HepG2 (cell line): ENCODE results near the gene AP2A2. TPM values are rescaled to one million over a fixed set of nuclear protein-coding genes. Genes with fewer than 3 reads are reported as not detected.

ENCODE experiments used
- ATAC-seq: fragments of 200-7000 bp; cut with Tn5 transposase; 3 replicates; pipeline ENCODE4 v1.9.1; 2020; ENCODE audit warnings: mild to moderate bottlenecking, moderate library complexity
- BruUV-seq: library from RNA; stranded (reverse); fragments of 400-500 nt; replicated peaks from 2 replicates; lab custom pipeline; 2021; lab: Mats Ljungman, UMichigan
- CTCF ChIA-PET: fragments of 300-600 bp; formaldehyde crosslinking; extraction: SDS; loops from one replicate; lab custom pipeline; 2021; ENCODE audit warnings: low total read pairs, inconsistent platforms, low intra/inter-chr PET ratio; lab: Yijun Ruan, JAX
- POLR2A ChIA-PET: fragments of 350-600 bp; sonication (Branson Sonifier 250); formaldehyde crosslinking; loops from one replicate; lab custom pipeline; 2020; ENCODE audit warnings: antibody characterized with exemption, inconsistent platforms; lab: Yijun Ruan, JAX
- DNase-seq: peaks from one replicate; pipeline ENCODE4 v3.0.0-alpha.2; 2015; ENCODE audit warnings: low spot score
- FAIRE-seq: peaks from 3 replicates; lab custom pipeline; 2011; peaks lifted over from hg19 to GRCh38; lab: Jason Lieb, UNC
- H2AFZ ChIP-seq: one replicate; pipeline ENCODE4 v1.6.1; 2011; ENCODE audit warnings: low read length, inconsistent platforms
- H3K27ac ChIP-seq: fragments of 300-600 bp; 3 replicates; pipeline ENCODE4 v1.8.0; 2011; ENCODE audit warnings: mixed run types, mild to moderate bottlenecking, mixed read lengths, low read length, inconsistent platforms; ENCODE audit not compliant: insufficient read depth; ENCODE audit errors: extremely low read length
- H3K27me3 ChIP-seq, 2 experiments: fragments of 200-600 bp in 1 of 2; 2 replicates in 1 of 2; 3 replicates in 1 of 2; pipeline versions ENCODE4 v1.6.0 to v1.8.0; 2011; ENCODE audit warnings: low read length in 2 of 2, mild to moderate bottlenecking in 2 of 2, moderate library complexity in 2 of 2, inconsistent platforms in 1 of 2; ENCODE audit not compliant: insufficient read depth in 2 of 2, control insufficient read depth in 1 of 2
- H3K36me3 ChIP-seq, 2 experiments: fragments of 200-600 bp in 1 of 2; replicated peaks in 1 of 2; 2 replicates in 1 of 2; 3 replicates in 1 of 2; pipeline versions ENCODE4 v1.5.1 to v1.8.0; 2011; ENCODE audit warnings: low read length in 2 of 2, inconsistent platforms in 1 of 2; ENCODE audit not compliant: insufficient read depth in 2 of 2, control insufficient read depth in 1 of 2
- H3K4me1 ChIP-seq: 2 replicates; pipeline ENCODE4 v1.5.1; 2012; ENCODE audit warnings: low read length, inconsistent platforms; ENCODE audit not compliant: insufficient read depth
- H3K4me2 ChIP-seq: 2 replicates; pipeline ENCODE4 v1.6.0; 2011; ENCODE audit warnings: low read depth, low read length, inconsistent platforms
- H3K4me3 ChIP-seq, 3 experiments: fragments of 200-600 bp in 1 of 3; sonication (generic), shearing (Covaris generic) in 1 of 3; replicated peaks in 1 of 3; 2 replicates each; pipeline ENCODE4 v1.5.1; 2011 to 2016; ENCODE audit warnings: low read length in 3 of 3, inconsistent platforms in 2 of 3, low read depth in 2 of 3, mild to moderate bottlenecking in 2 of 3, control low read depth in 1 of 3, mixed read lengths in 1 of 3; ENCODE audit not compliant: insufficient read depth in 1 of 3
- H3K79me2 ChIP-seq: one replicate; pipeline ENCODE4 v1.6.1; 2011; ENCODE audit warnings: low read length, inconsistent platforms; ENCODE audit not compliant: insufficient read depth
- H3K9ac ChIP-seq: 2 replicates; pipeline ENCODE4 v1.6.0; 2011; ENCODE audit warnings: mild to moderate bottlenecking, low read depth, low read length, inconsistent platforms; ENCODE audit not compliant: insufficient read depth
- H3K9me3 ChIP-seq: 2 replicates; pipeline ENCODE4 v1.5.1; 2012; ENCODE audit warnings: mild to moderate bottlenecking, low read length
- H4K20me1 ChIP-seq: 2 replicates; pipeline ENCODE4 v1.6.0; 2011; ENCODE audit warnings: inconsistent platforms, mild to moderate bottlenecking, low read length, moderate library complexity; ENCODE audit not compliant: insufficient read depth
- GFI1 ChIP-seq: sonication (generic); formaldehyde crosslinking; IDR thresholded peaks from 2 replicates; pipeline ENCODE4 v1.5.0; 2020; ENCODE audit warnings: missing genetic modification reagents, mild to moderate bottlenecking, borderline replicate concordance
- YEATS4 ChIP-seq: sonication (generic); formaldehyde crosslinking; IDR thresholded peaks from 2 replicates; pipeline ENCODE4 v1.4.0; 2020; ENCODE audit warnings: missing genetic modification reagents, borderline replicate concordance
- WGBS: methylation state at CpG from one replicate; pipeline ENCODE4 v1.1.6; 2017; ENCODE audit warnings: low lambda C conversion rate; 5-methylcytosine and 5-hydroxymethylcytosine counted together
- in situ Hi-C: cut with HindIII; loops from 2 replicates; pipeline ENCODE4 v1.10.0; 2017; ENCODE audit warnings: low pct_unique_long_range_greater_than_20kb; ENCODE audit not compliant: extremely low pct_ligation_motif_present
- intact Hi-C: fragments of 100-400 bp; cut with micrococcal nuclease; formaldehyde crosslinking; loops from one replicate; pipeline ENCODE4 v1.10.0; 2022; ENCODE audit not compliant: unreplicated experiment
- polyA plus RNA-seq, 8 experiments: library from polyadenylated mRNA; depleted of rRNA in 3 of 8; stranded (reverse) in 7 of 8; unstranded in 1 of 8; fragments of >200 nt; fragmentation: Illumina TruSeq in 4 of 8; extraction: Trizol in 4 of 8; gene quantifications; 2 replicates each; pipeline versions ENCODE4 v1.2.1 to v1.2.3, GENCODE V29; 2011 to 2016; ENCODE audit warnings: low read depth in 4 of 8, missing spikeins in 1 of 8, mixed read lengths in 1 of 8; ENCODE audit not compliant: insufficient read depth in 1 of 8
- total RNA-seq, 5 experiments: library from RNA; depleted of rRNA; stranded (reverse); fragments of >200 nt; fragmentation: Illumina TruSeq; extraction: Trizol; gene quantifications; 2 replicates each; pipeline ENCODE4 v1.2.3, GENCODE V29; 2016; ENCODE audit warnings: low read depth in 1 of 5
- TF ChIP-seq, protein P1 (sequence below): sonication (generic); formaldehyde crosslinking; IDR thresholded peaks from 2 replicates; pipeline ENCODE4 v1.5.0; 2020; ENCODE audit warnings: mild to moderate bottlenecking, missing genetic modification reagents

AP2A2 gene
- total and polyA plus RNA-seq, 2 of the 13 experiments (the other 11 are each of a cell fraction or from before 2014, with no cell fraction given) = 25.7 to 75.7 TPM

DNA sequence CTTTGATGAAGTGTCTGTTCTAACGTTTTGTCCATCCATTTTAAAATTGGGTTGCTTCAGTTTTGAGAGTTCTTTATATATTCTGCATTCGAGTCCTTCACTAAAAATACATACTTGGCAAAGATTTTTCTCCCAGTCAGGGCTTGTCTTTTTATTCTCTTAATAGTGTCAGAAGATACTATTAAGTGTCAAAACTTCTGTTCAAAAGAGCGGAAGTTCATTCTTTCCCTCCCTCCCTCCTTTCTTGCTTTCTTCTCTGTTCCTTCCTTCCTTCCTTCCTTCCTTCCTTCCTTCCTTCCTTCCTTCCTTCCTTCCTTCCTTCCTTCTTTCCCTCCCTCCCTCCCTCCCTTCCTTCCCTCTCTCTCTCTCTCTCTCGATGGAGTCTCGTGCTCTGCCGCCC lies 118.5 kb downstream of the AP2A2 start:
- no peaks in the 10 kb centered on the region for H3K36me3 ChIP-seq
- WGBS = 28% methylated on average over 6 of the region's 6 CpGs
- no peak overlapping the region for H3K4me2 ChIP-seq
- no peaks in the 10 kb centered on the region for H3K79me2 ChIP-seq
- H3K4me1 ChIP-seq = peaks cover 9% of the 10 kb centered on the region
- intact Hi-C loops (no loop called here), in situ Hi-C loops (no loop called here)
- H3K9me3 ChIP-seq = no peaks in the 10 kb centered on the region
- CTCF ChIA-PET = no interaction called here
- H3K27me3 ChIP-seq = peaks cover 13 to 82% of the 10 kb centered on the region in 2 experiments
- FAIRE-seq (no peak), ATAC-seq (no peak)
- H2AFZ ChIP-seq = no peak overlapping the region
- no peak for TF ChIP-seq YEATS4 (CRISPR knock-in tag)
- TF ChIP-seq, protein P1, sequence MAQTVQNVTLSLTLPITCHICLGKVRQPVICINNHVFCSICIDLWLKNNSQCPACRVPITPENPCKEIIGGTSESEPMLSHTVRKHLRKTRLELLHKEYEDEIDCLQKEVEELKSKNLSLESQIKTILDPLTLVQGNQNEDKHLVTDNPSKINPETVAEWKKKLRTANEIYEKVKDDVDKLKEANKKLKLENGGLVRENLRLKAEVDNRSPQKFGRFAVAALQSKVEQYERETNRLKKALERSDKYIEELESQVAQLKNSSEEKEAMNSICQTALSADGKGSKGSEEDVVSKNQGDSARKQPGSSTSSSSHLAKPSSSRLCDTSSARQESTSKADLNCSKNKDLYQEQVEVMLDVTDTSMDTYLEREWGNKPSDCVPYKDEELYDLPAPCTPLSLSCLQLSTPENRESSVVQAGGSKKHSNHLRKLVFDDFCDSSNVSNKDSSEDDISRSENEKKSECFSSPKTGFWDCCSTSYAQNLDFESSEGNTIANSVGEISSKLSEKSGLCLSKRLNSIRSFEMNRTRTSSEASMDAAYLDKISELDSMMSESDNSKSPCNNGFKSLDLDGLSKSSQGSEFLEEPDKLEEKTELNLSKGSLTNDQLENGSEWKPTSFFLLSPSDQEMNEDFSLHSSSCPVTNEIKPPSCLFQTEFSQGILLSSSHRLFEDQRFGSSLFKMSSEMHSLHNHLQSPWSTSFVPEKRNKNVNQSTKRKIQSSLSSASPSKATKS (CRISPR knock-in tag) = no peak
- TF ChIP-seq, all 625 proteins: peak for 0
- H3K4me3 ChIP-seq = no peak overlapping the region
- H3K9ac ChIP-seq = no peak overlapping the region
- POLR2A ChIA-PET = no interaction called here
- no peaks in the 10 kb centered on the region for H4K20me1 ChIP-seq
- no peak for DNase-seq
- no TSS peak for BruUV-seq
- no peak overlapping the region for H3K27ac ChIP-seq

DNA sequence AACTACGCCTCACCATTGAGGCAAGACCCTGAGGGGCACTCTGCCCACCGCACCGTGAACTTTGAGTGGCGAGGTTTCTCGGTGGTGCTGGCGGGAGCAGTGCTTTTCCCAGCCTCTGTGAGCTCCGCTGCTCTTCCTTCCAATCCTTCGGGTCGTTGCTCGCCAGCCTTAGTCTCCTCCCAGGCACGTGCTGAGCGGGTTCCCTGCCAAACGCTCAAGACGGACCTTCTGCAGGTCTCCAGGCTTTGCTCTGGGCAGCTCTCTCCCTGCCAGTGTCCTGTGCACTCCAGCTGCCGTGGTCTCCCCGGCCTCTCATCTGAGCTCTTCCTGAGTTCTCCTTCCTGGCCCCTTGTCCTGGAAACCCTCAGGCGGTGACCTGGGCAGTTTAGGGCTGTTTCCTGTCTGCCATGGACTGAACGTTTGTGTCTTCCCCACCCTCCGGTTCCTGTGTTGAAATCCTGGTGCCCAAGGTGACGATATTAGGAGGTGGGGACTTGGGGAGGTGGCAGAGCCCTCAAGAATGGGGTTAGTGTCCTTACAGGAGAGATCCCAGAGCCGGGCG lies 122.0 kb downstream of the AP2A2 start:
- FAIRE-seq (no peak), DNase-seq (no peak), ATAC-seq (no peak)
- no peaks in the 10 kb centered on the region for H3K4me1 ChIP-seq
- H2AFZ ChIP-seq = no peak overlapping the region
- intact Hi-C loops (no loop called here), in situ Hi-C loops (no loop called here)
- no peak overlapping the region for H3K27ac ChIP-seq
- H3K4me3 ChIP-seq = no peak overlapping the region
- H4K20me1 ChIP-seq = no peaks in the 10 kb centered on the region
- H3K9ac ChIP-seq = no peak overlapping the region
- no peak overlapping the region for H3K4me2 ChIP-seq
- ChIA-PET POLR2A (interaction anchor here (1.3 kb wide), 1 partner anchor 95 kb away, joined by 3 read pairs; no protein-coding TSS in a partner anchor), CTCF (no interaction called here)
- no TSS peak for BruUV-seq
- H3K79me2 ChIP-seq = no peaks in the 10 kb centered on the region
- H3K36me3 ChIP-seq = no peaks in the 10 kb centered on the region
- WGBS = 35% methylated on average over 22 of the region's 22 CpGs
- H3K27me3 ChIP-seq = peaks cover 13 to 82% of the 10 kb centered on the region in 2 experiments
- H3K9me3 ChIP-seq = no peaks in the 10 kb centered on the region
- no peak for TF ChIP-seq GFI1 (CRISPR knock-in tag)
- TF ChIP-seq, all 625 proteins: peak for 0
